MM.1S (cell line): ENCODE results near the gene FXYD3.

Source experiments
- CTCF ChIP-seq: fragments of 300-600 bp; sonication (generic); IDR thresholded peaks from 2 replicates; pipeline ENCODE4 v1.5.1; 2016; ENCODE audit warnings: antibody characterized with exemption, low read length, mixed read lengths
- EZH2 ChIP-seq: fragments of 300-600 bp; sonication (generic); optimal IDR thresholded peaks from 2 replicates; pipeline ENCODE3; 2017; ENCODE audit warnings: low read depth, mild to moderate bottlenecking, antibody characterized with exemption, low read length, mixed read lengths

GRCh38 chr19:35127871-35128270, 12.2 kb downstream of the FXYD3 start:
- TF ChIP-seq EZH2 (no peak), CTCF (no peak)
